ENCODE measurements around the gene CETP.

DNA sequence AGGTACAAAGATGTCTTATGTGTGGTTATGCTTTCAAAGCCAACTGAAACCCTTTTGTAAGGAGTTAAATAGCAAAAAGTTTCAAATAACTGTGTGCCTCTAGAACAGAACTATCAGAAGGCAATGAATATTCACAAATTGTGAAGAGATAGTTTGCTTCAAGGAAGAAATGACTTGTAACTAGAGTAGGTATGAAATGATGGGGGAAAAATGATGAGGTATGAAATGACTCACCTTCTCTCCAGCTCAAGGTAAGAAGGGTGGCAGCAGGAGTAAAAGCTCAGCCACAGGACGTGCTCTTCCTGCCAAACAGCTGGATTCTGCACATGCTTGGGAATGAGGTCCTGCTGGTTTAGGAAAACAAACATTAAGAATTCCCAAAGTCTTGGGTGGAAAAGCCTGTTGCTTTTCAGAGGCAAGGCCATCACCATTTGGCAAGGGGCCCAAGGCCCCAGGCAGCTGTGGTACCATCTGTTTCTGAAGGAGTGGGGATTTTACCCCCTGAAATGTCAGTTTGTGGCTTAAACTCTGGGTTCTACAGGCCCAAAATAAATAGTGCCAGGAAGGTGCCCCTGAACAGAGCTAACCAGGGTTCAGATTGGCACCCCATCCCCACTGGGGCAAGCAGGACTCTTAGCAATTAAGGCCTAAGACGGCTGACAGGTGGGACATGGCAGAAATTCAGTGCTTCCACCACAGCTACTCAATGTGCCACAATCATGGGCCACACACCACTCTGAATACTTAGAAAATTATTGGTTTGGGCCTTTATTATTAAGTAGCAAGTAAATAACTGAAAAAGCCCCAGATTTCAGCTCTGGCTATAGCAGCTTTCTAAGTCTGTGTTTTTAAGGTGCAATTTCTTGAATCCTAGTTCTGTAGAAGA lies 16.6 kb upstream of the CETP start:
- no peak for TF ChIP-seq POLR2A (IDR thresholded peaks at IDR 0.05)
- TF ChIP-seq, protein P1, sequence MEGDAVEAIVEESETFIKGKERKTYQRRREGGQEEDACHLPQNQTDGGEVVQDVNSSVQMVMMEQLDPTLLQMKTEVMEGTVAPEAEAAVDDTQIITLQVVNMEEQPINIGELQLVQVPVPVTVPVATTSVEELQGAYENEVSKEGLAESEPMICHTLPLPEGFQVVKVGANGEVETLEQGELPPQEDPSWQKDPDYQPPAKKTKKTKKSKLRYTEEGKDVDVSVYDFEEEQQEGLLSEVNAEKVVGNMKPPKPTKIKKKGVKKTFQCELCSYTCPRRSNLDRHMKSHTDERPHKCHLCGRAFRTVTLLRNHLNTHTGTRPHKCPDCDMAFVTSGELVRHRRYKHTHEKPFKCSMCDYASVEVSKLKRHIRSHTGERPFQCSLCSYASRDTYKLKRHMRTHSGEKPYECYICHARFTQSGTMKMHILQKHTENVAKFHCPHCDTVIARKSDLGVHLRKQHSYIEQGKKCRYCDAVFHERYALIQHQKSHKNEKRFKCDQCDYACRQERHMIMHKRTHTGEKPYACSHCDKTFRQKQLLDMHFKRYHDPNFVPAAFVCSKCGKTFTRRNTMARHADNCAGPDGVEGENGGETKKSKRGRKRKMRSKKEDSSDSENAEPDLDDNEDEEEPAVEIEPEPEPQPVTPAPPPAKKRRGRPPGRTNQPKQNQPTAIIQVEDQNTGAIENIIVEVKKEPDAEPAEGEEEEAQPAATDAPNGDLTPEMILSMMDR (IDR thresholded peaks at IDR 0.05), result no peak

All from thyroid gland (tissue), 4 donors.